Choroid plexus epithelial cell (primary cell): ENCODE data around the gene PROX2.
A peak's percentile ranks its signal among the peaks of the same experiment; 100 is the strongest.

Experiments used
- DNase-seq: peaks from one replicate; pipeline ENCODE4 v3.0.0-alpha.2; 2010; ENCODE audit warnings: low read depth
- H3K4me3 ChIP-seq: 2 replicates; pipeline ENCODE4 v1.5.1; 2011; ENCODE audit warnings: low read depth, mild to moderate bottlenecking, control low read depth, low read length, moderate library complexity
- CTCF ChIP-seq: conservative IDR thresholded peaks from 2 replicates; pipeline ENCODE4 v1.5.1; 2011; ENCODE audit warnings: low read depth, mild to moderate bottlenecking, control low read depth, inconsistent platforms, low read length, moderate library complexity

PROX2 gene

GRCh38 chr14:74904635-74905503 lies 28.9 kb upstream of the PROX2 start:
- no peak overlapping the region for H3K4me3 ChIP-seq
- peak; percentile 17 for DNase-seq
- no peak for TF ChIP-seq CTCF

- no peak for TF ChIP-seq CTCF
- DNase-seq: no peak
- no peak overlapping the region for H3K4me3 ChIP-seq
Observed at GRCh38 chr14:74902941-74903705, 27.2 kb upstream of the PROX2 start.

- no peak for DNase-seq
- no peak overlapping the region for H3K4me3 ChIP-seq
- no peak for TF ChIP-seq CTCF
Observed at GRCh38 chr14:74898694-74899093, 22.7 kb upstream of the PROX2 start.

- no peak overlapping the region for H3K4me3 ChIP-seq
- DNase-seq: no peak
- no peak for TF ChIP-seq CTCF
Observed at GRCh38 chr14:74898083-74898482, 22.1 kb upstream of the PROX2 start.

- DNase-seq: no peak
- H3K4me3 ChIP-seq: no peak overlapping the region
- TF ChIP-seq CTCF: no peak
Observed at GRCh38 chr14:74897642-74898041, 21.7 kb upstream of the PROX2 start.

- no peak for TF ChIP-seq CTCF
- no peak overlapping the region for H3K4me3 ChIP-seq
- DNase-seq: no peak
Observed at GRCh38 chr14:74896400-74896799, 20.5 kb upstream of the PROX2 start.
